ENCODE measurements around the gene CDH4. TPM values are rescaled to one million over a fixed set of nuclear protein-coding genes. Genes with fewer than 3 reads are reported as not detected.

Gene CDH4
- total and polyA plus RNA-seq, 2 of the 4 experiments (the other 2 are of a cell fraction), result 1.6 to 3.5 TPM

GRCh38 chr20:61404303-61404702, 152.2 kb downstream of the CDH4 start:
- dilution Hi-C loops (cut with HindIII; ENCODE audit: low sequenced_read_pairs, unreplicated experiment), result no loop called here

More at GRCh38 chr20:61404303-61404702, 152.2 kb downstream of the CDH4 start:
- Histone ChIP-seq H2BK120ac (ENCODE audit: low read depth, low read length) (no peak overlapping the region), H3K4me3 (ENCODE audit: insufficient read depth, low read depth, low read length) (no peak overlapping the region), H2BK20ac (ENCODE audit: low read depth, low read length) (no peak overlapping the region), H3K23ac (ENCODE audit: low read depth, low read length) (no peak overlapping the region), H3K36me3 (ENCODE audit: control insufficient read depth, insufficient read depth, low read length) (no peaks in the 10 kb centered on the region), H3K18ac (ENCODE audit: low read depth, low read length) (no peak overlapping the region), H4K91ac (ENCODE audit: insufficient read depth, low read depth, low read length) (no peak overlapping the region), H3K27ac (ENCODE audit: insufficient read depth, low read length) (no peak overlapping the region), H3K14ac (replicated peaks; ENCODE audit: low read depth, low read length) (no peak overlapping the region), H3K4me1 (ENCODE audit: control insufficient read depth, insufficient read depth, low read length) (no peaks in the 10 kb centered on the region), H3K9me3 (ENCODE audit: control insufficient read depth, insufficient read depth, low read length) (peaks cover 5% of the 10 kb centered on the region; the same call in 1 of the 2 replicates), H3K9ac (ENCODE audit: low read depth, low read length) (no peak overlapping the region), H3K79me1 (ENCODE audit: low read depth in 1 of 2, low read length in 2 of 2) (no peaks in the 10 kb centered on the region), H4K8ac (ENCODE audit: low read depth in 2 of 2, low read length in 2 of 2) (no peak overlapping the region), H2AFZ (replicated peaks; ENCODE audit: low read length, poor library complexity) (no peak overlapping the region), H3K4me2 (ENCODE audit: low read depth, low read length) (no peak overlapping the region), H2BK15ac (ENCODE audit: low read depth, low read length) (no peak overlapping the region), H3K4ac (ENCODE audit: low read depth, low read length) (no peak overlapping the region), H2AK5ac (ENCODE audit: low read depth, low read length) (no peak overlapping the region), H3K9me1 (ENCODE audit: insufficient read depth, low read length) (no peaks in the 10 kb centered on the region), H4K20me1 (ENCODE audit: insufficient read depth, low read length) (no peaks in the 10 kb centered on the region; the same call in 1 of the 2 replicates), H2AK9ac (replicated peaks; ENCODE audit: low read depth, low read length, poor library complexity) (no peak overlapping the region), H4K5ac (ENCODE audit: low read depth, low read length) (no peak overlapping the region), H3K27me3 (ENCODE audit: control insufficient read depth, insufficient read depth, low read length) (no peaks in the 10 kb centered on the region), H3K56ac (ENCODE audit: extremely low read depth, insufficient read depth, low read length) (no peak overlapping the region), H2BK5ac (ENCODE audit: low read depth, low read length, poor library complexity, severe bottlenecking) (no peak overlapping the region)
- CTCF ChIA-PET, result no interaction called here
- no peak for ATAC-seq (ENCODE audit: low read depth)
- intact Hi-C loops (cut with micrococcal nuclease), result no loop called here
- TF ChIP-seq MAFK (IDR thresholded peaks at IDR 0.05; ENCODE audit: low read depth, low read length) (no peak), CEBPB (IDR thresholded peaks at IDR 0.05; ENCODE audit: low read depth, low read length) (no peak)
- WGBS, 2 experiments (ENCODE audit: extremely low coverage in 2 of 2, insufficient read length in 1 of 2), result 100% methylated on average over 1 of the region's 11 CpGs; no CpG with 5 or more reads in 1 of the 2 experiments
- BruUV-seq (replicated peaks), result no TSS peak
- in situ Hi-C loops (cut with MboI; ENCODE audit: low sequenced_read_pairs), result no loop called here
- POLR2A ChIA-PET (ENCODE audit: unreplicated experiment), result no interaction called here
- no peak for DNase-seq

Measured in IMR-90 (cell line).